Upper lobe of left lung (tissue), 6 donors: ENCODE results near the gene DOCK7. TPM values are rescaled to one million over a fixed set of nuclear protein-coding genes. Genes with fewer than 3 reads are reported as not detected.
A peak's percentile ranks its signal among the peaks of the same experiment; 100 is the strongest.

Experiments used
- ATAC-seq, 2 donors: fragments of 200-7000 bp; cut with Tn5 transposase; one replicate each; pipeline ENCODE4 v1.9.1; 2022; ENCODE audit warnings: mild to moderate bottlenecking in 2 of 2, moderate library complexity in 2 of 2; ENCODE audit not compliant: low FRiP score in 2 of 2
- DNase-seq, 2 donors: peaks; one replicate each; pipeline ENCODE4 v3.0.0-alpha.2; 2019 to 2020
- H3K27ac ChIP-seq, 4 donors: fragments of 200-600 bp; sonication (generic); one replicate each; pipeline ENCODE4 v1.5.1; 2016 to 2019
- H3K27me3 ChIP-seq, 4 donors: fragments of 200-600 bp; sonication (generic); one replicate each; pipeline ENCODE4 v1.5.1; 2017 to 2019
- H3K36me3 ChIP-seq, 4 donors: fragments of 200-600 bp; sonication (generic); one replicate each; pipeline ENCODE4 v1.5.1; 2016 to 2019
- H3K4me1 ChIP-seq, 4 donors: fragments of 200-600 bp; sonication (generic); one replicate each; pipeline ENCODE4 v1.5.1; 2018 to 2019
- H3K4me3 ChIP-seq, 4 donors: fragments of 200-600 bp; sonication (generic); one replicate each; pipeline ENCODE4 v1.5.1; 2017 to 2019; ENCODE audit warnings: mild to moderate bottlenecking in 2 of 4, moderate library complexity in 1 of 4
- H3K9me3 ChIP-seq, 4 donors: fragments of 200-600 bp; sonication (generic); one replicate each; pipeline ENCODE4 v1.5.1; 2018 to 2019
- EP300 ChIP-seq, 4 donors: sonication (generic); formaldehyde crosslinking; IDR thresholded peaks; one replicate each; pipeline ENCODE4 v1.5.1; 2017; ENCODE audit warnings: antibody characterized with exemption in 4 of 4, control low read depth in 2 of 4
- POLR2A ChIP-seq, 4 donors: fragments of 450-650 bp; IDR thresholded peaks; one replicate each; pipeline ENCODE4 v1.5.1; 2016 to 2017; ENCODE audit warnings: antibody characterized with exemption in 4 of 4, mild to moderate bottlenecking in 2 of 4
- POLR2AphosphoS5 ChIP-seq, 2 donors: sonication (generic); formaldehyde crosslinking; IDR thresholded peaks; one replicate each; pipeline ENCODE4 v1.5.1; 2017; ENCODE audit warnings: antibody characterized with exemption in 2 of 2
- WGBS, 2 donors: methylation state at CpG; one replicate each; pipeline ENCODE4 v1.1.5; 2017 to 2018; 5-methylcytosine and 5-hydroxymethylcytosine counted together
- total RNA-seq, 6 donors: library from RNA; depleted of rRNA in 4 of 6; stranded (reverse); fragments of >200 nt in 4 of 6; gene quantifications; one replicate each; pipeline versions ENCODE4 v1.1.0 to v1.2.1, GENCODE V29; 2016 to 2021
- TF ChIP-seq, protein P1 (sequence below), 6 experiments: fragments of 450-650 bp in 4 of 6; fragments of 200-600 bp in 2 of 6; sonication (generic) in 2 of 6; IDR thresholded peaks; one replicate each; pipeline ENCODE4 v1.5.1; 2016 to 2019; ENCODE audit warnings: antibody characterized with exemption in 6 of 6
- donor health status: DM: no; HTN: no; CAD: no; lungs with moderate emphysema.
- donor health status: DM: no; HTN: yes; CAD: no; lungs with severe emphysema.

DOCK7 gene, protein sequence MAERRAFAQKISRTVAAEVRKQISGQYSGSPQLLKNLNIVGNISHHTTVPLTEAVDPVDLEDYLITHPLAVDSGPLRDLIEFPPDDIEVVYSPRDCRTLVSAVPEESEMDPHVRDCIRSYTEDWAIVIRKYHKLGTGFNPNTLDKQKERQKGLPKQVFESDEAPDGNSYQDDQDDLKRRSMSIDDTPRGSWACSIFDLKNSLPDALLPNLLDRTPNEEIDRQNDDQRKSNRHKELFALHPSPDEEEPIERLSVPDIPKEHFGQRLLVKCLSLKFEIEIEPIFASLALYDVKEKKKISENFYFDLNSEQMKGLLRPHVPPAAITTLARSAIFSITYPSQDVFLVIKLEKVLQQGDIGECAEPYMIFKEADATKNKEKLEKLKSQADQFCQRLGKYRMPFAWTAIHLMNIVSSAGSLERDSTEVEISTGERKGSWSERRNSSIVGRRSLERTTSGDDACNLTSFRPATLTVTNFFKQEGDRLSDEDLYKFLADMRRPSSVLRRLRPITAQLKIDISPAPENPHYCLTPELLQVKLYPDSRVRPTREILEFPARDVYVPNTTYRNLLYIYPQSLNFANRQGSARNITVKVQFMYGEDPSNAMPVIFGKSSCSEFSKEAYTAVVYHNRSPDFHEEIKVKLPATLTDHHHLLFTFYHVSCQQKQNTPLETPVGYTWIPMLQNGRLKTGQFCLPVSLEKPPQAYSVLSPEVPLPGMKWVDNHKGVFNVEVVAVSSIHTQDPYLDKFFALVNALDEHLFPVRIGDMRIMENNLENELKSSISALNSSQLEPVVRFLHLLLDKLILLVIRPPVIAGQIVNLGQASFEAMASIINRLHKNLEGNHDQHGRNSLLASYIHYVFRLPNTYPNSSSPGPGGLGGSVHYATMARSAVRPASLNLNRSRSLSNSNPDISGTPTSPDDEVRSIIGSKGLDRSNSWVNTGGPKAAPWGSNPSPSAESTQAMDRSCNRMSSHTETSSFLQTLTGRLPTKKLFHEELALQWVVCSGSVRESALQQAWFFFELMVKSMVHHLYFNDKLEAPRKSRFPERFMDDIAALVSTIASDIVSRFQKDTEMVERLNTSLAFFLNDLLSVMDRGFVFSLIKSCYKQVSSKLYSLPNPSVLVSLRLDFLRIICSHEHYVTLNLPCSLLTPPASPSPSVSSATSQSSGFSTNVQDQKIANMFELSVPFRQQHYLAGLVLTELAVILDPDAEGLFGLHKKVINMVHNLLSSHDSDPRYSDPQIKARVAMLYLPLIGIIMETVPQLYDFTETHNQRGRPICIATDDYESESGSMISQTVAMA (N-terminal part only)
- 10 to 100 TPM; 19.4 to 31.9 (median 26.4) TPM for total RNA-seq

DNA sequence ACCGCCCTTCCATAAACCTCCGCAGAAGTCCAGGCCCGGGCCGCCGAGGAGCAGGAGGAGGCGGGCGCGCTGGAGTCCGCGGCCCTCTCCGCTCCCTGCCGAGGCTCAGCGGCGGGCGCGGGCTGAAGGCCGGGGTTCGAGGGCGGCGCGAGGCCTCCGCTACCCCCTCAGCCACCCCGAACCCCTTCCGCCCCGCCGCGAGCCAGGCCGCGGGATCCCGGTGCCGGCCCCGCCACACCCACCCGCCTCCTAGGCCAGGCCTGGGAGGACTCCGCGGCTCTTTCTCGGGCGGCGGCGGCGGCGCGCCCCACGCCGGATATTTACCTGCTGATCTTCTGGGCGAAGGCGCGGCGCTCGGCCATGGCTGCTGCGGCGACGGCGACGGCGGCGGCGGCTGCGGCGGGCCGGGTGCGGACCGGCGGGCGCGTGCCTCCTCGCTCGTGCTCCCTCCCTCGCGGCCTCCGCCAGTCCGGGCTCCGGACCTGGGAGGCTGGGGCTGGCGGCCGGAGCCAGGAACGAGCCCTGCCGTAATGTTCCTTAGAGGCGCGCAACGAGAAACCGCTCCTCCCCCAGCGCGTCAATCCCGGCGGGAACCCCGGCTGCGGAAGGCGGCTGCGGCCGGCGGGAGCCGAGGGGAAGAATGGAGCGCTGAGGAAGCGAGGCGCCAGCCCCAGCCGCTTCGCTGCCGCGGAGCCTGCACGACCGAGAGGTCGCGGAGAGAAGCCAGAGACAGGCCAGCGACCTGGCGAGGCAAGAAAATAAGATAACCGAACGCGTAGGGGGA lies at the start of gene DOCK7:
Gene DOCK7, minus strand, starts transcription at position 484 of the 784 bp plus-strand sequence. Its CDS starts 122 bp downstream, at position 362.
- Histone ChIP-seq H3K4me3 (peak within 1 kb of the TSS; percentile 76 to 93 (median 84)), H3K27ac (peak within 1 kb of the TSS; percentile 75 to 91 (median 82)), H3K4me1 (peaks cover 16 to 32% (median 25%) of the 10 kb centered on the region in 4 donors), H3K36me3 (no peaks in the 10 kb centered on the region), H3K9me3 (no peaks in the 10 kb centered on the region), H3K27me3 (no peaks in the 10 kb centered on the region)
- 0% methylated on average over 36 to 46 of the region's 107 CpGs for WGBS, 2 donors
- peak; percentile 74 to 94 for DNase-seq
- peak; percentile 92 to 96 for ATAC-seq
- TF ChIP-seq POLR2AphosphoS5 (IDR thresholded peaks at IDR 0.05) (peak in 1 of 2 donors; percentile 49), EP300 (IDR thresholded peaks at IDR 0.05) (no peak), POLR2A (IDR thresholded peaks at IDR 0.05) (peak in 3 of 4 donors; percentile 25 to 65 (median 58))
- TF ChIP-seq, protein P1, sequence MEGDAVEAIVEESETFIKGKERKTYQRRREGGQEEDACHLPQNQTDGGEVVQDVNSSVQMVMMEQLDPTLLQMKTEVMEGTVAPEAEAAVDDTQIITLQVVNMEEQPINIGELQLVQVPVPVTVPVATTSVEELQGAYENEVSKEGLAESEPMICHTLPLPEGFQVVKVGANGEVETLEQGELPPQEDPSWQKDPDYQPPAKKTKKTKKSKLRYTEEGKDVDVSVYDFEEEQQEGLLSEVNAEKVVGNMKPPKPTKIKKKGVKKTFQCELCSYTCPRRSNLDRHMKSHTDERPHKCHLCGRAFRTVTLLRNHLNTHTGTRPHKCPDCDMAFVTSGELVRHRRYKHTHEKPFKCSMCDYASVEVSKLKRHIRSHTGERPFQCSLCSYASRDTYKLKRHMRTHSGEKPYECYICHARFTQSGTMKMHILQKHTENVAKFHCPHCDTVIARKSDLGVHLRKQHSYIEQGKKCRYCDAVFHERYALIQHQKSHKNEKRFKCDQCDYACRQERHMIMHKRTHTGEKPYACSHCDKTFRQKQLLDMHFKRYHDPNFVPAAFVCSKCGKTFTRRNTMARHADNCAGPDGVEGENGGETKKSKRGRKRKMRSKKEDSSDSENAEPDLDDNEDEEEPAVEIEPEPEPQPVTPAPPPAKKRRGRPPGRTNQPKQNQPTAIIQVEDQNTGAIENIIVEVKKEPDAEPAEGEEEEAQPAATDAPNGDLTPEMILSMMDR (IDR thresholded peaks at IDR 0.05), result peak in 1 of 6 experiments; percentile 33

DNA sequence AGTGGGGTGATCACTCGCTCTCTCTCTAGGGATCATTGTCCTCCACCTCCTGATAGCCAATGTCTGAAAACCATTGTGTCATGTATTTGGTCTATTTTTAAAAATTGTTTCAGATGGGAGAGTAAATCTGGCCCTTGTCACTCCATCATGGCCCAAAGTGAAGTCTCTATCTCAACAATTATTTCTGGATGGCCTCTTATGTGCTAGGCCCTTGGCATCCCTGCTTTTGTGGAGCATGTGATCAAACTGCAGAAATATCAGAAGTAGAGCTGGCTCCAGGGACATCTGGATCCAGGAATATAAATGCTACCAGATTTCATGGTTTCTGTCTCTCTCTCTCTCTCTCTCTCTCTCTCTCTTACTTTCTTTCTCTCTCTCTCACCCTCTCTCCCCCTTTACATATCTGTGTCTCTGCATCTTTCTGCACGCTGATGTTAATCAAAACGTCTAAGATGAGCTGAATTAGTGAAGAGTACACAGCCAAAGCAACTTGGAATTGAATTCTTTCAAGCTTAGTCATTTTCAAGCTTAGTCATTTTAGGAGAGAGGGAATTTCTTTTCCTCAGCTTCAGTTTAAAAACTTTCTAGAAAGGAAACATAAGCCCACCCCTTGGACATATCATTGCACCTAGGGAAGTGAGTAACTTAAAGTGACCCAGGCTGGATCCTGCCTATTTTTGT lies 47.4 kb upstream of the DOCK7 start:
- ATAC-seq (peak in 1 of 2 donors; percentile 34), DNase-seq (no peak)
- H3K27me3 ChIP-seq, result no peaks in the 10 kb centered on the region
- H3K9me3 ChIP-seq, result no peaks in the 10 kb centered on the region
- no peak overlapping the region for H3K27ac ChIP-seq
- TF ChIP-seq POLR2A (IDR thresholded peaks at IDR 0.05) (no peak), POLR2AphosphoS5 (IDR thresholded peaks at IDR 0.05) (no peak), EP300 (IDR thresholded peaks at IDR 0.05) (no peak)
- TF ChIP-seq, protein P1 (IDR thresholded peaks at IDR 0.05), result no peak
- no peaks in the 10 kb centered on the region for H3K36me3 ChIP-seq
- no peak overlapping the region for H3K4me3 ChIP-seq
- no peaks in the 10 kb centered on the region for H3K4me1 ChIP-seq
- 74 to 88% methylated on average over 3 of the region's 3 CpGs for WGBS, 2 donors

DNA sequence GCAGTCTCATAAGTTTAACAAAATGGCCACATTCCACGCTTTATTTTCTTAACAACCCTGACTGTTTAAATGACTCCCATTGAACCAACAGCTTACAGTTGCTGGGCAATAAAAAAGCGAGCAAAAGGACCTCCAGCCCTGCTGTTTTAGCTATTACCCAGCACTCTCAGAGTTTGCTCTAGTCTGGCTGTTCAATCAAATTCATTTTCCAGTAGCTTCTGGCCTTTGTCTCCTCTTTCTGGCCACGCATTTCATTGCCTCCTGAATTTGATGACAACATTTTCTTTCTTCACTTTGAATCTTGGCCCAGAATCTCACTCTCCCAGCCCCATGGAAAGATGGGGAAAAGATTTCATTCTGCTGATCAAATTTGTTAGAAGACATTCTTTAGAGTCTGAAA lies 44.1 kb upstream of the DOCK7 start:
- Histone ChIP-seq H3K4me1 (no peaks in the 10 kb centered on the region), H3K4me3 (no peak overlapping the region), H3K27ac (no peak overlapping the region), H3K27me3 (no peaks in the 10 kb centered on the region), H3K9me3 (no peaks in the 10 kb centered on the region), H3K36me3 (no peaks in the 10 kb centered on the region)
- peak in 1 of 2 donors; percentile 16 for ATAC-seq
- 81 to 95% methylated on average over 3 of the region's 3 CpGs for WGBS, 2 donors
- DNase-seq, result no peak
- TF ChIP-seq POLR2AphosphoS5 (IDR thresholded peaks at IDR 0.05), result no peak
- no peak for TF ChIP-seq POLR2A (IDR thresholded peaks at IDR 0.05)
- TF ChIP-seq, protein P1 (IDR thresholded peaks at IDR 0.05), result no peak
- no peak for TF ChIP-seq EP300 (IDR thresholded peaks at IDR 0.05)
